ENCODE data around the gene MYBPH. TPM values are rescaled to one million over a fixed set of nuclear protein-coding genes. Genes with fewer than 3 reads are reported as not detected.

Gene MYBPH
- total and polyA plus RNA-seq, 7 donors, result not detected

GRCh38 chr1:203140743-203141520 is 34.7 kb downstream of the MYBPH start:
- Histone ChIP-seq H3K9me3 (no peaks in the 10 kb centered on the region), H3K4me3 (no peak overlapping the region), H3K27me3 (no peaks in the 10 kb centered on the region), H3K4me1 (no peaks in the 10 kb centered on the region), H3K36me3 (no peaks in the 10 kb centered on the region), H3K27ac (no peak overlapping the region)
- 81 to 83% methylated on average over 5 of the region's 5 CpGs for WGBS, 2 donors
- intact Hi-C loops (cut with DNase I), result no loop called here
- no peak for DNase-seq
- TF ChIP-seq POLR2A (IDR thresholded peaks at IDR 0.05), result no peak
- no peak for TF ChIP-seq EP300 (IDR thresholded peaks at IDR 0.05)
- TF ChIP-seq CTCF (IDR thresholded peaks at IDR 0.05), result no peak
- TF ChIP-seq POLR2AphosphoS5 (IDR thresholded peaks at IDR 0.05), result no peak

- no peak for DNase-seq
- intact Hi-C loops (cut with DNase I), result no loop called here
- Histone ChIP-seq H3K36me3 (no peaks in the 10 kb centered on the region), H3K27me3 (no peaks in the 10 kb centered on the region), H3K9me3 (no peaks in the 10 kb centered on the region), H3K27ac (no peak overlapping the region), H3K4me3 (no peak overlapping the region), H3K4me1 (no peaks in the 10 kb centered on the region)
- WGBS, 2 donors, result 87 to 88% methylated on average over 8 of the region's 8 CpGs
- no peak for TF ChIP-seq POLR2AphosphoS5 (IDR thresholded peaks at IDR 0.05)
- TF ChIP-seq EP300 (IDR thresholded peaks at IDR 0.05), result no peak
- TF ChIP-seq POLR2A (IDR thresholded peaks at IDR 0.05), result no peak
- no peak for TF ChIP-seq CTCF (IDR thresholded peaks at IDR 0.05)
Measured at GRCh38 chr1:203139976-203140475, 35.6 kb downstream of the MYBPH start.

- H3K27me3 ChIP-seq, result no peaks in the 10 kb centered on the region
- TF ChIP-seq CTCF (IDR thresholded peaks at IDR 0.05) (no peak), EP300 (IDR thresholded peaks at IDR 0.05) (no peak), POLR2A (IDR thresholded peaks at IDR 0.05) (no peak), POLR2AphosphoS5 (IDR thresholded peaks at IDR 0.05) (no peak)
- H3K4me1 ChIP-seq, result no peaks in the 10 kb centered on the region
- DNase-seq, result peak; percentile 25
- H3K36me3 ChIP-seq, result no peaks in the 10 kb centered on the region
- intact Hi-C loops (cut with DNase I), result no loop called here
- WGBS, 2 donors, result 56 to 82% methylated on average over 3 of the region's 3 CpGs
- no peaks in the 10 kb centered on the region for H3K9me3 ChIP-seq
- H3K4me3 ChIP-seq, result no peak overlapping the region
- no peak overlapping the region for H3K27ac ChIP-seq
Measured at GRCh38 chr1:203138066-203138465, 37.6 kb downstream of the MYBPH start.

GRCh38 chr1:203137324-203137723 is 38.3 kb downstream of the MYBPH start:
- 94 to 95% methylated on average over 4 of the region's 4 CpGs for WGBS, 2 donors
- intact Hi-C loops (cut with DNase I), result no loop called here
- Histone ChIP-seq H3K27me3 (no peaks in the 10 kb centered on the region), H3K27ac (no peak overlapping the region), H3K4me1 (no peaks in the 10 kb centered on the region), H3K4me3 (no peak overlapping the region), H3K9me3 (no peaks in the 10 kb centered on the region), H3K36me3 (no peaks in the 10 kb centered on the region)
- no peak for TF ChIP-seq POLR2A (IDR thresholded peaks at IDR 0.05)
- TF ChIP-seq EP300 (IDR thresholded peaks at IDR 0.05), result no peak
- TF ChIP-seq POLR2AphosphoS5 (IDR thresholded peaks at IDR 0.05), result no peak
- TF ChIP-seq CTCF (IDR thresholded peaks at IDR 0.05), result no peak
- DNase-seq, result peak; percentile 2

All from sigmoid colon (tissue), 7 donors.